Measurements from ENCODE around the gene SPC25.
"Not testable (repeated sequence)": the region's sequence is repeated elsewhere in the genome, so short reads cannot be mapped to it uniquely, and the experiment has no call there.

The SPC25 gene, protein sequence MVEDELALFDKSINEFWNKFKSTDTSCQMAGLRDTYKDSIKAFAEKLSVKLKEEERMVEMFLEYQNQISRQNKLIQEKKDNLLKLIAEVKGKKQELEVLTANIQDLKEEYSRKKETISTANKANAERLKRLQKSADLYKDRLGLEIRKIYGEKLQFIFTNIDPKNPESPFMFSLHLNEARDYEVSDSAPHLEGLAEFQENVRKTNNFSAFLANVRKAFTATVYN

DNA sequence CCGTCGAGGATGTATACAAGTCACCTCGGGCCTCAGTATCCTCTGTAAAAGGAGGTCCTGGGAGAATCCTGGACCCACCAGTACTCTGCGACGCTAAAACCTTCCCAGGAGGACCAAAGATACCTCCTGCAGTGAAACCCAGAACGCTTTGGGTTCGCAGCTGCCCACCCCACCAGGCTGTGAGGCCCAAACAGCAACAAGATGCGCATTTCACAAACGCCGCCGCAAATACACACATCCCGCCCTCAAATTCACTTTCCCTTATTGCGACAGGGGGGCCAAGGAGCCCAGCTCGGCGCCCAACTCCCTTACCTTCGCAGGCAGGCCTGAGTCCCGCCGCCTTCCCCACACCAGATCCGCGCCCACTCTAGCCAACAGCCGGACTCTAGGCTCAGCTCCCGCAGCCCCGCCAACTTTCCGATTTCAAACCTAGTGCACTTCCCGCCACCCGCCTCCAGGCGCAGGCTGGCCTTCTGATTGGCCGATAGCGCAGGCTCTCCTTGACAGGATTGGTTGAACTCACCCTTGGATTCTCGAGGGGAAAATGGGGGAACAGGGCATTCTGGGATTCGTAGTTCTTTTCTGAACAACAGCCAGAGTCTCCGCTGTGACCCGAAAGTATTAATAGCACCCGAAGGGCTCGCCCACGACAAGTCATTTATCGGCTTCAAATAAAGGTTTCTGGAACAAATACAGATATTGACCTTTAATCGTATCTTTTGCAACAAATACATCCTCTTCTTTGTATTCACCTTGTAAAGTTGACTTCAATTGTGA lies at the start of gene SPC25:
TSS of gene SPC25 (minus strand) at position 425 of the 777 bp plus-strand sequence. CDS start 911 bp downstream, outside the sequence.
- DNase-seq, result peak; percentile 92

DNA sequence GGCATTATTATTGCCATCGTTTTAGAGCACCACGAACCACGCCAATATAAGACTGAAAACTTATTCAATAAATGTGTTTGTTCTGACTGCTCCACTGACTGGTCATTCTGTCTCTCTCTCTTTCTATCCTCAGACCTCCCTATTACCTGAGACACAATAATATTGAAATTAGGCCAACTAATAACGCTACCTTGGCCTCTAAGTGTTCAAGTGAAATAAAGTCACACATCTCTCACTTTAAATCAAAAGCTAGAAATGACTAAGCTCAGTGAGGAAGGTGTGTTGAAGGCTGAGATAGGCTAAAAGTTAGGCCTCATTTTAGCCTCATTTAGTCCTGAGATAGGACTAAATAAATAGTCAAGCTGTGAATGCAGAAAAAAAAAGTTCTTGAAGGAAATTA lies 49.7 kb upstream of the SPC25 start:
- DNase-seq, result no peak

- DNase-seq, result no peak
Measured at GRCh38 chr2:168939061-168939460, 48.8 kb upstream of the SPC25 start.

GRCh38 chr2:168935810-168936581 lies 45.8 kb upstream of the SPC25 start:
- peak; percentile 7 for DNase-seq

GRCh38 chr2:168934826-168935225 lies 44.6 kb upstream of the SPC25 start:
- DNase-seq, result peak; percentile 3

GRCh38 chr2:168932174-168932573 lies 41.9 kb upstream of the SPC25 start:
- DNase-seq, result not testable (repeated sequence)

GRCh38 chr2:168930242-168930641 lies 40.0 kb upstream of the SPC25 start:
- no peak for DNase-seq

- DNase-seq, result no peak
Measured at GRCh38 chr2:168929031-168929430, 38.8 kb upstream of the SPC25 start.

- DNase-seq, result no peak
Measured at GRCh38 chr2:168928113-168928831, 38.0 kb upstream of the SPC25 start.

DNA sequence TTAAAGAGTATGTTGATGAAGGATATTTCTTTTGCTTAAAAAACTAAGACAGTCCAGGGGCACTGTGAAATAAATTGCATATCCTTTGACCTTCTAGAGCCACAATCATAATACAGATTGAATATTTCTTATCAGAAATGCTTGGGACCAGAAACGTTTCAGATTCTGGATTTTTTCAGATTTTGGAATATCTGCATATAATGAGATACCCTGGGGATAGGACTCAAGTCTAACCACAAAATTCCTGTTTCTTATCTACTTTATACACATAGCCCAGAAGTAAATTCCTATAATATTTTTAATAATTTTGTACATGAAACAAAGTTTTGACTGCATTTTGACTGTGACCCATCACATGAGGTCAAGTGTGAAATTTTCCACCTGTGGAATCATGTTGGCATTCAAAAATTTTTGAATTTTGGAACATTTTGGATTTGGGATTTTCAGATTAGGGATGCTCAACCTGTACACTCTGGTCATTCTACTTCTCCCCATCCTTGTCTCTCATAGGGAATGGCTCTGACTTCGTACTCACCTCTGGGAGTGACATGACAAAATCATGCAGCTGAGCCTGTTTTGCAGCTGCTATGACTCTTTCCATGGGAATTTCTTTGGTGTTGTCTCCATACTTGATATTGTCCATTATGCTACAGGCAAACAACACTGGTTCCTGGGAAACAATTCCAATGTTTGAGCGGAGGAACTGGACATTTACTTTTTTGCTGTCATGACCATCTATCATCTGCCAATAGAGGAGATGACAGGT lies 36.6 kb upstream of the SPC25 start:
- DNase-seq, result no peak

DNA sequence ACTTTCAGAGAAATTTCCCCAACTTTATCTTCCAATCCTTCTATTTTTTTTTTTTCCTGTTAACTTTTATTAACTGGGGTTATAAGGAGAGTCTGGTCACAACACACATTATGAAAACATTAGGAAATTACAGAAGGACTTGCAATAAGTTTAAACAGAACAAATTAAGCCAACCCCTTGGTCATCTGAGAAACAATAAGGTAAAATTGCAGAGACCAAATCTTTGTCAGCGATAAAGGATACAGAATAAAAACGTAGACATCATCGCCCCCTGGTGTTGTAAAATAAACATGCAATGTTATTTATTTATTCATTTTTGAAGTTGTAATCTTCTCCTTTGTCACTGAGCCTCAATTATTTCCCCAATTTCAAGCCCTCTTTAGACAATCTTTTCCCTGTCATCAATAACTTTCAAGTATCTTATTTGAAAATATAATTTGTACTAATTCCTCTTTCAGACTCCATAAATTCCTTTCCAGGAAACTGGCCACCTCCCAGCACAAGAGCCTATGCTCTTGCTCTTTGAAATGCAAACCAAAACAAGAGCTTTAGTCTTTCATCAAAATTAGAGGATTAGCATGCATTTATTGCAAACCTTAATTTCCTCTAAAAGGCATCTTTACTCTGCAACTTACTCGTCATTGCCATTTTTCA lies 30.4 kb upstream of the SPC25 start:
- DNase-seq, result peak; percentile 47

DNA sequence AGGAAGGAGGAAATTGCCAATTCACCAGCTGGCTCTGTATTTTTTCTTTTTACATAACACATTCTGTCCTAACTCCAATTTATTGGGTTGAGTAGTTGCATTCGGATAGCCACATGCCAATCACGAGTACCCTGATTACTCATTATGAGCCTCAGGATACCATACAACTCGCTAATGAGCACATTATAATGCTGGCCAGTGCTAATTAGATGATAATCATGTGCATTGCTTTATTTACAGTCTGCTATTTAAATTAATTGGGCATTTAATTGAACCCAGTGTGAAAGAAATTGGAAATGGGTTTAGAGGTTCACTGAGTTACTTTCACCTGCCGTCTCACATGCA lies 26.1 kb upstream of the SPC25 start:
- DNase-seq, result no peak

- no peak for DNase-seq
Measured at GRCh38 chr2:168915441-168916330, 25.5 kb upstream of the SPC25 start.

DNA sequence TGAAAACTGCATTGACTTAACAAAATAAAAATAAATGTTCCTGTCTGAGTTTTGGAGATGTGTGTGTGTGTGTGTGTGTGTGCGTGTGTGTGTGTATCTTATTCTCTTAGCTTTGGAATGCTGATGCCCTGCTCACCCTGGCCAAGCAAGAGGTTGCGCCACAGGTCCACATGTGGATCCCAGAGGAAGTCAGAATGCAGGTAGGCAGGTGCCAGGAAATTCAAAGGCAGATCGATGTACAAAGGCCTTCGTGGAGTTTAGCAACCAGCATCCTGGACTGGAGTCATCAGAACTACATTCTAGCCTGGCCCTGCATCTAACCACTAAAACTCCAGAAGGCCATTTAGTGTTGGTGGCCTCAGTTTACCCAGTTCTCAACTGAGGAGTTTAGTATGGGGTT lies 23.3 kb upstream of the SPC25 start:
- no peak for DNase-seq

GRCh38 chr2:168912901-168913369 lies 22.7 kb upstream of the SPC25 start:
- DNase-seq, result no peak

- DNase-seq, result no peak
Measured at GRCh38 chr2:168912466-168912865, 22.2 kb upstream of the SPC25 start.

- DNase-seq, result no peak
Measured at GRCh38 chr2:168910330-168910729, 20.1 kb upstream of the SPC25 start.

GRCh38 chr2:168907940-168908662 lies 17.9 kb upstream of the SPC25 start:
- no peak for DNase-seq

DNA sequence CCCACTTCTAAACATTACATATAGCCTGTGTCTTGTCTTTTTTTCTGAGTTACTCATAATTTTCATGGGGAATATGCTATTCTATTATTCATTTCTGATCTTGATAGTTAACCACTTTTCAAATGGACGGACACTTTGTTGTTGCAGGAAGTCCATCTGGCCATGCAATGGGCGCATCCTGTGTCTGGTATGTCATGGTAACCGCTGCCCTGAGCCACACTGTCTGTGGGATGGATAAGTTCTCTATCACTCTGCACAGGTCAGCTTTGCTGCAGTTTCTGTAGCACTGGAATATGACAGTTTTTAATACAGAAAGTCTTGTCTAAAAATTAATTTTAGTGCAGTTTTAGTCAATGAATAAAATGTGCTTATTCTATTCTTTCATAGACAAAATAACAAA lies 14.1 kb upstream of the SPC25 start:
- DNase-seq, result no peak

DNA sequence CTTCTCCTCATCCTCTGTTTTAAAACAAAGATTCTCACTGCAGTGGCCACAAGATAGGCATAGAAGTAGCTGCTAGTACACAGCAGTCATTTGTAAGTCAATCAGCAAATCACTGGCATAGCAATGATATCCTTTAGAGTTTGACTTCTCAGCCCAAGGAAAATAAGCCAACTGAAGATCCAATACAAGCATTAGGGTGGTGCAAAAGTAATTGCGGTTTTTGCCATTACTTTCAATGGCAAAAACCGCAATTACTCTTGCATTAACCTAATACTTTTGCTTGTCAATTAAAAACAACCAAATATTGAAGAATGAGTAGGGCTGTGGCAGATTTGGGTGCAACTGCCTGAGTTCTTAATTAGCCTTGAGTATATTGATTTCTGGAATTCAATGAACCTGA lies 13.7 kb upstream of the SPC25 start:
- no peak for DNase-seq

All from HCEC 1CT (cell line).